Suprapubic skin (tissue), 4 donors: ENCODE data around the gene PTPN22. TPM values are rescaled to one million over a fixed set of nuclear protein-coding genes. Genes with fewer than 3 reads are reported as not detected.

Experiments used
- DNase-seq, 2 donors: peaks; one replicate each; pipeline ENCODE4 v3.0.0-alpha.2; 2019; ENCODE audit warnings: low spot score in 2 of 2
- H3K27ac ChIP-seq: fragments of 200-600 bp; sonication (generic); one replicate; pipeline ENCODE4 v1.5.1; 2019
- H3K27me3 ChIP-seq: fragments of 200-600 bp; sonication (generic); one replicate; pipeline ENCODE4 v1.5.1; 2019
- H3K36me3 ChIP-seq: fragments of 200-600 bp; sonication (generic); one replicate; pipeline ENCODE4 v1.5.1; 2019
- H3K4me1 ChIP-seq: fragments of 200-600 bp; sonication (generic); one replicate; pipeline ENCODE4 v1.5.1; 2019
- H3K4me3 ChIP-seq: fragments of 200-600 bp; sonication (generic); one replicate; pipeline ENCODE4 v1.5.1; 2019; ENCODE audit warnings: mild to moderate bottlenecking
- H3K9me3 ChIP-seq: fragments of 200-600 bp; sonication (generic); one replicate; pipeline ENCODE4 v1.5.1; 2019
- EP300 ChIP-seq: sonication (generic); formaldehyde crosslinking; IDR thresholded peaks from one replicate; pipeline ENCODE4 v1.6.1; 2017; ENCODE audit warnings: antibody characterized with exemption
- POLR2A ChIP-seq, 2 donors: fragments of 450-650 bp; IDR thresholded peaks; one replicate each; pipeline ENCODE4 v1.6.1; 2017; ENCODE audit warnings: antibody characterized with exemption in 2 of 2, mild to moderate bottlenecking in 2 of 2, moderate library complexity in 2 of 2
- POLR2AphosphoS5 ChIP-seq, 3 donors: sonication (generic); formaldehyde crosslinking; IDR thresholded peaks; one replicate each; pipeline ENCODE4 v1.6.1; 2017; ENCODE audit warnings: antibody characterized with exemption in 3 of 3
- WGBS: methylation state at CpG from one replicate; pipeline ENCODE4 v1.1.5; 2018; 5-methylcytosine and 5-hydroxymethylcytosine counted together
- total RNA-seq, 4 donors: library from RNA; depleted of rRNA; stranded (reverse); fragments of >200 nt; gene quantifications; one replicate each; pipeline ENCODE4 v1.1.0, GENCODE V29; 2016
- TF ChIP-seq, protein P1 (sequence below), 2 donors: fragments of 200-600 bp in 1 of 2; fragments of 450-650 bp in 1 of 2; sonication (generic) in 1 of 2; IDR thresholded peaks; one replicate each; pipeline ENCODE4 v1.5.1; 2016 to 2019; ENCODE audit warnings: antibody characterized with exemption in 2 of 2, mild to moderate bottlenecking in 1 of 2, moderate library complexity in 1 of 2

PTPN22 gene
- total RNA-seq, 4 donors from 2014 or later: 0.34 to 1.7 (median 0.77) TPM

DNA sequence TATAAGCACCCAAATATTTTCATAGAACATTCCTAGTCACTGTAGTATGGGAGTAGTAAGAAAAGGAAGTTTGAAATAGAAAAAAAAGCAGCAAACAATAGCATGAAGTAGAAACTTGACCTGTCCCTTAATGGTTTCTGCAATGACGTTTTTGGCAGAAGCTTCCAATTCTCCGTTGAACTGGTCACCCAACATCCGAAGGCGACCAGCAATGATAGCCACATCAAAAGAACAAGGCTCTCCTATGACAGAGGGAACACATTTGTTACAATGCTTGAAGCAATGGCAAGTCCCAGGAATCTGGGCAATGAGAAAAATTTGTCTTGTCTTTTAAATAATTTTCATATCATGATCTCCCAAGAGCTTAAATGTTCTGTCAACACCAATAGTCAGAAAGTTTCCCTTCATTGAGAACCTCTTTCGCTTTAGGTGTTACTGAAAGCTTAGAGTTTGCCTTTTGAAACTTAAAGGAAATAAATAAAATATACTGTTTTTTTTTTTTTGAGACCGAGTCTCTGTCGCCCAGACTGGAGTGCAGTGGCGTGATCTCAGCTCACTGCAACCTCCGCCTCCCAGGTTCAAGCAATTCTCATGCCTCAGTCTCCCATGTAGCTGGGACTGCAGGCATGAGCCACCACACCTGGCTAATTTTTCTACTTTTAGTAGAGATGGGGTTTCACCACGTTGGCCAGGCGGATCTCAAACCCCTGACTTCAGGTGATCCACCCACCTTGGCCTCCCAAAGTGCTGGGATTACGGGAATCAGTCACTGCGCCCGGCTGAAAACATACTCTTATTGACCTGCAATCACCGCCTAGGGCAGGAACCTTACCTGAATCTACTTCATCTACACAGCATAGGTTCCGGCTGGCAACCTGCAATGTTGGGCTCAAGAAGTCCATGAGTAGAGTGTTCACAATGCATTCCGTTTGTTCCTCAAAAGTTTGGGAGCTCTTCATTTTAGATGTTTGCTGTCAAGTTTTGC, 15.2 kb upstream of the PTPN22 start:
- no peak for DNase-seq
- H3K27ac ChIP-seq: no peak overlapping the region
- TF ChIP-seq EP300: no peak
- TF ChIP-seq, protein P1, sequence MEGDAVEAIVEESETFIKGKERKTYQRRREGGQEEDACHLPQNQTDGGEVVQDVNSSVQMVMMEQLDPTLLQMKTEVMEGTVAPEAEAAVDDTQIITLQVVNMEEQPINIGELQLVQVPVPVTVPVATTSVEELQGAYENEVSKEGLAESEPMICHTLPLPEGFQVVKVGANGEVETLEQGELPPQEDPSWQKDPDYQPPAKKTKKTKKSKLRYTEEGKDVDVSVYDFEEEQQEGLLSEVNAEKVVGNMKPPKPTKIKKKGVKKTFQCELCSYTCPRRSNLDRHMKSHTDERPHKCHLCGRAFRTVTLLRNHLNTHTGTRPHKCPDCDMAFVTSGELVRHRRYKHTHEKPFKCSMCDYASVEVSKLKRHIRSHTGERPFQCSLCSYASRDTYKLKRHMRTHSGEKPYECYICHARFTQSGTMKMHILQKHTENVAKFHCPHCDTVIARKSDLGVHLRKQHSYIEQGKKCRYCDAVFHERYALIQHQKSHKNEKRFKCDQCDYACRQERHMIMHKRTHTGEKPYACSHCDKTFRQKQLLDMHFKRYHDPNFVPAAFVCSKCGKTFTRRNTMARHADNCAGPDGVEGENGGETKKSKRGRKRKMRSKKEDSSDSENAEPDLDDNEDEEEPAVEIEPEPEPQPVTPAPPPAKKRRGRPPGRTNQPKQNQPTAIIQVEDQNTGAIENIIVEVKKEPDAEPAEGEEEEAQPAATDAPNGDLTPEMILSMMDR (IDR thresholded peaks at IDR 0.05): no peak
- no peak for TF ChIP-seq POLR2AphosphoS5 (IDR thresholded peaks at IDR 0.05)
- TF ChIP-seq POLR2A (IDR thresholded peaks at IDR 0.05): no peak

GRCh38 chr1:113881661-113882060, 10.1 kb upstream of the PTPN22 start:
- Histone ChIP-seq H3K4me3 (no peak overlapping the region), H3K9me3 (no peaks in the 10 kb centered on the region), H3K27ac (no peak overlapping the region), H3K4me1 (no peaks in the 10 kb centered on the region), H3K27me3 (no peaks in the 10 kb centered on the region), H3K36me3 (no peaks in the 10 kb centered on the region)
- no peak for DNase-seq
- TF ChIP-seq, protein P1 (IDR thresholded peaks at IDR 0.05): no peak
- TF ChIP-seq EP300: no peak
- TF ChIP-seq POLR2AphosphoS5 (IDR thresholded peaks at IDR 0.05): no peak
- TF ChIP-seq POLR2A (IDR thresholded peaks at IDR 0.05): no peak
- WGBS: 79% methylated on average over 2 of the region's 2 CpGs

More for the DNA sequence above, 15.2 kb upstream of the PTPN22 start:
- Histone ChIP-seq H3K4me1 (no peaks in the 10 kb centered on the region), H3K9me3 (no peaks in the 10 kb centered on the region), H3K27me3 (no peaks in the 10 kb centered on the region), H3K36me3 (no peaks in the 10 kb centered on the region), H3K4me3 (no peak overlapping the region)
- 79% methylated on average over 16 of the region's 17 CpGs for WGBS

GRCh38 chr1:113879739-113880038, 8.2 kb upstream of the PTPN22 start:
- Histone ChIP-seq H3K36me3 (no peaks in the 10 kb centered on the region), H3K9me3 (no peaks in the 10 kb centered on the region), H3K4me3 (no peak overlapping the region), H3K27ac (no peak overlapping the region), H3K4me1 (no peaks in the 10 kb centered on the region), H3K27me3 (no peaks in the 10 kb centered on the region)
- no peak for DNase-seq
- TF ChIP-seq EP300: no peak
- no peak for TF ChIP-seq POLR2A (IDR thresholded peaks at IDR 0.05)
- TF ChIP-seq POLR2AphosphoS5 (IDR thresholded peaks at IDR 0.05): no peak
- TF ChIP-seq, protein P1 (IDR thresholded peaks at IDR 0.05): no peak
- 93% methylated on average over 4 of the region's 4 CpGs for WGBS

GRCh38 chr1:113876176-113876575, 4.7 kb upstream of the PTPN22 start:
- TF ChIP-seq POLR2A (IDR thresholded peaks at IDR 0.05) (no peak), POLR2AphosphoS5 (IDR thresholded peaks at IDR 0.05) (no peak), EP300 (no peak)
- TF ChIP-seq, protein P1 (IDR thresholded peaks at IDR 0.05): no peak
- 94% methylated on average over 5 of the region's 5 CpGs for WGBS
- DNase-seq: no peak
- Histone ChIP-seq H3K9me3 (no peaks in the 10 kb centered on the region), H3K36me3 (no peaks in the 10 kb centered on the region), H3K27ac (no peak overlapping the region), H3K27me3 (no peaks in the 10 kb centered on the region), H3K4me1 (peaks cover 12% of the 10 kb centered on the region), H3K4me3 (no peak overlapping the region)

GRCh38 chr1:113875714-113876113, 4.2 kb upstream of the PTPN22 start:
- Histone ChIP-seq H3K9me3 (no peaks in the 10 kb centered on the region), H3K27me3 (no peaks in the 10 kb centered on the region), H3K27ac (no peak overlapping the region), H3K4me3 (no peak overlapping the region), H3K4me1 (peaks cover 12% of the 10 kb centered on the region), H3K36me3 (no peaks in the 10 kb centered on the region)
- WGBS: 95% methylated on average over 2 of the region's 2 CpGs
- TF ChIP-seq POLR2A (IDR thresholded peaks at IDR 0.05) (no peak), EP300 (no peak)
- no peak for DNase-seq
